ENCODE results near the gene CLEC10A. TPM values are rescaled to one million over a fixed set of nuclear protein-coding genes. Genes with fewer than 3 reads are reported as not detected.
A peak's percentile ranks its signal among the peaks of the same experiment; 100 is the strongest.
"Not testable (repeated sequence)": the region's sequence is repeated elsewhere in the genome, so short reads cannot be mapped to it uniquely, and the experiment has no call there.

Gene CLEC10A
- total RNA-seq, 1 experiment from 2014 or later = not detected

DNA sequence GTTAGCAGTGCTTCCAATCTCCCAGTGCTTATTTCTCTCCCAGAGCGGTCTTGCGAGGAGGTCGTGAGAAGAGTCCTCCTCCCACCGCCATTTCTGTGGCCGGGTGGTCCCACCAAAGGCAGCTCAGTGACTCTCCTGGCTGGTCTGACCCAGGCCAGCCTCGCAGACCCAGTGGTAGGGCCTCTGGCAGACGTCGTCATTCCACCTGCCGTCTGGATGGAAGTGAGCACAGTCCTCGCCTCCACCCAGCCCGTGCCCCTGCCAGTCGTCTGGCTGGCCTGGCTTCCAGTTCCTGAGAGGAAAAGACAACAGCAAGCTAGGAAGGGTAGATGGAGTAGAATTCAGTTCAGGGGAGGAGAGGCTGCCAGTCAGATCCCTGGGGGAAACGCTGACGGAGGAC, 5.1 kb downstream of the CLEC10A start:
- DNase-seq (ENCODE audit: low spot score) = no peak

GRCh38 chr17:7072406-7072805, 7.6 kb downstream of the CLEC10A start:
- DNase-seq (ENCODE audit: low spot score) = no peak

DNA sequence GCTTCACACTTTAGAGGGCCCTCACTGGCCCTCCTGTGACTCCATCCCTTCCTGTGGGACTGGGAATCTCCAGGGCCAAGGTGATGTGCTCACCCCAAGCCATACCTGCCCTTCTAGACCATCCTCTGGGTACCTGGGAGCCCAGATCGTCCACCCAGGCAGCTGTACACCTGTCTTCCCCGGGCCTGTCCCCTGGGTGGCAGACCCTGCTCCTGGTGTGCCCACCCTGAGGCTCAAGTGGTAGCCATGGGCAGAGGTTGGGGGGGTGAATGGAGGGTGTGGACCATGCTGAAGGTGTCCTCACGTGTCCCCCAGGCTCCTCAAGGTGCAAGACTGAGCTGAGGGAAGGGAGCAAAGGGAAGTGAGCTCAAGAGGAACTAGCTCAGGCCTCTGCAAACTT, 9.3 kb downstream of the CLEC10A start:
- DNase-seq (ENCODE audit: low spot score) = no peak

GRCh38 chr17:7068268-7068667, 11.8 kb downstream of the CLEC10A start:
- DNase-seq (ENCODE audit: low spot score) = no peak

GRCh38 chr17:7067198-7067597, 12.9 kb downstream of the CLEC10A start:
- DNase-seq (ENCODE audit: low spot score) = no peak

DNA sequence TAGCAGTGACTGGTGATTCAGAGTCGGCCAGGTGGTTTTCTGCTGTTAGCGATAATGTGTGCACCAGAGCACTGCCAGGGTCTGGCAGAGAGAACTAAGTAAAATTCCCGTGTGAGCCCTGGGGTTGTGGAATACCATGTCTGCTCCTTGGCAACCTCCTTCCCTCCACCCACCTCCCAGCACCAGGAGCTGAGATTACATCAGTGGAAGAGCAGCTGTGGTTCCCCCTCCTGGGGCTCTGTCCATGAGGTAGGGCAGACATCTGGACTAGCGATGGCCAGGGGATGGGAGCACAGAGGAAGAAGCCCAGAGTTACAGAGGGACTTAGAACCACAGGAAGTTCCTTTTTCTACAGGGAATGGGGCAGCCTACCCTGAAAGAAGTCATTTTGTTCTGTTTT, 15.8 kb downstream of the CLEC10A start:
- DNase-seq (ENCODE audit: low spot score) = peak; percentile 58

DNA sequence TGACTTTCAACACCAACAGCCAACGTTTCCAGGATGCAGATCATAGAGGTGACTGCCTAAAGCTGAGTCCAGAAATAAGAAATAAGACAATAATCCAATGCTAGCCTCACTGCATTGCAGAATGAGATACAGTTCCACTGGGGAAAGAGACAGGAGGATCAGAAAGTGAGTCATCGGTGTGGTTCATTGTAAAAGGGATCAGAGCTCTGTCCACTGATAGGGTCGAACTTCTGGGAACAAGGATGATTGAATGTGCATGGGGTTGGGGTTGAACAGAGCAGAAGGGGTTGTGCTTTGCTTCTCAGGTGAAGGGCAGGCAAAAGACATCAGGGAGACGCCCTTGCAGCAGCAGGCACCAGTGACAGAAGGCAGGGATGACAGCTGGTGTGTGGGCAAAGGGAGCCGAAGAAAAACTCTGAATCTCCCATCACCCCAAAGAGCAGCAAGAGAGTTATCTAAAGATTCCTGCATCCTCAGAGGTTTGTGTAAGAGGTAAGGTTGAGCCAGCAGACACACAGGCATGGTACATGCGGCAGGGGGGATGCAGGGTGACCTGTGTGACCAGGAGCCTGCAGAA, 16.4 kb downstream of the CLEC10A start:
- DNase-seq (ENCODE audit: low spot score) = peak; percentile 34

- peak; percentile 97 for DNase-seq (ENCODE audit: low spot score)
Measured at GRCh38 chr17:7060165-7060891, 19.7 kb downstream of the CLEC10A start.

DNA sequence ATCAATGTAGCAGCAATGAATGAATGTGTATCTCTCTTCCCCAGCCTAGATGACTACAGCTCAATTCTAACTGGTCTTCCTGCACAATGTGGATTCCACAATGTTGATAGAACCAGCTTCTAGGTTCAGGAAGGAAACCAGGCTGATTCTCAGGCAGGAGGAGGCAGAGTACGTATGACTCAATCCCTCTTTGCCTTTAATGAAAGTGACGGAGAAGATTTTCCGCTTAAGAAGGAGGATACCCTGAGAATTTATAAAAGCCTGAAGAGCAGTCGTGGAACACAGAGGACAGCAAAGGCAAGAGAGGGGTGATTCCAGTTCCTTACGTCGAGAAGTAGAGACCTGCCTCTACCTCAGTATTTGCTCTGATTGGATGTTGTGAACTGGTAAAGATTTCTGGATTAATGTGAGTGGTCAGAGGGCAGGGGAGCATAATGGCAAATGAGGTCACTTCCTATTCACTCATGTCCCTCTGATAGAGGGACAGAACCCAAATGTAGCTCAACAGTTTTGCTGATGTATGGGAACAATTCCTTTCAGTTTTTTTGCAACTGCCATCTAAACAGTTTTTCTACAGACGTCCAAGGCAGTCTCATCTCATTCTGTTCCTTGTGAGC, 21.1 kb downstream of the CLEC10A start:
- DNase-seq (ENCODE audit: low spot score) = peak; percentile 56

GRCh38 chr17:7056386-7056785, 23.7 kb downstream of the CLEC10A start:
- DNase-seq (ENCODE audit: low spot score) = peak; percentile 62

- not testable (repeated sequence) for DNase-seq (ENCODE audit: low spot score)
Measured at GRCh38 chr17:7050583-7050982, 29.5 kb downstream of the CLEC10A start.

DNA sequence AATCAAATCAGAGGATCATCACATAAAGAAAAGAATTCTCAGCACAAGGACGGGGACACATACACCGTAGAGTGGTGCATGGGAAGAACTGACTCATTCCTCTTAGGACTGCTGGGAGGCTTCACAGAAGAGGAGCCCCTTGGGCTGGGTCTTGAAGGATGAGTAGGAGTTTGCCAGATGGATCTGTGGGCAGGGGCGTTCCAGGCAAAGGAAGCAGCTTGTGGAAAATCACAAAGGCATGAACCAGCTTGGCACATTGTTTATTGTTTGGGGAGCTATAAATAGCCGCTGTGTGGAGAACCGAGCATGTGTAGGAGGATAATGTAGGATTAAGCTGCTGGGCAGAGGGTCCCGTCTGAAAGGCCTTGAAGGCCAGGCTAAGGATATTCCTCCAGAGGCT, 31.1 kb downstream of the CLEC10A start:
- no peak for DNase-seq (ENCODE audit: low spot score)

DNA sequence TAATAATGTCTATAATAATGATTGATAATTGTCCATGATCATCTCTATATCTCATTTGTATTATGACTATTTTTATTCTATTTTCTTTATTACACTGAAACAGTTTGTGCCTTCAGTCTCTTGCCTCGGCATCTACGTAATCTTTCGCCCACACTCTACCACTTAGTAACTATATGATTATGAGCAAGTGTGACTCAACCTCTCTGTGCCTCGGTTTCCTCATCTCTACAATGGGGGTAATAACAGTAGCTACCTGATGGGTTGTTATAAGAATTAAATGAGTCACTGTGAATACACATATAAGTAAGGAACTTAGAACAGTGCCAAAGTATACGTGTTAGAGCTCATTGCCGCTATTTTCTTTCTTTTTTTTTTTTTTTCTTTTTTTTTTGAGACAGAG, 32.5 kb downstream of the CLEC10A start:
- DNase-seq (ENCODE audit: low spot score) = no peak

DNA sequence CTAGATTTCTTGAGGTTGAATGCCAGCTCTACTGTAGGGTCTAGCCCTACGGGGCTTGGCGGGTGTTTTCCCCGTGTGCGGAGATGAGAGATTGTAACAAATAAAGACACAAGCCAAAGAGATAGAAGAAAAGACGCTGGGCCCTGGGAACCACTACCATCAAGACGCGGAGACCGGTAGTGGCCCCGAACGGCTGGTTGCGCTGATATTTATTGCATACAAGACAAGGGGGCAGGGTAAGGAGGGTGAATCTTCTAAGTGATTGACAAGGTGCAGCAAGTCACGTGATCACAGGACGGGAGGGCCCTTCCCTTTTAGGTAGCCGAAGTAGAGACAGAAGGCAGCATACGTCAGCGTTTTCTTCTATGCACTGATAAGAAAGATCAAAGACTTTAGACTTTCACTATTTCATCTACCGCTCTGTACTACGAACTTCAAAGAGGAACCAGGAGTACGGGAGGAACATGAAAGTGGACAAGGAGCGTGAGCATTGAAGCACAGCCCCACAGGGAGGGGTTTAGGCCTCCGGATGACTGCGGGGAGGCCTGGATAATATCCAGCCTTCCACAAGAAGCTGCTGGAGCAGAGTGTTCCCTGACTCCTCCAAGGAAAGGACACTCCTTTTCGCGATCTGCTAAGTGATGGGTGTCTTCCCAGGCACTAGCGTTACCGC, 33.2 kb downstream of the CLEC10A start:
- DNase-seq (ENCODE audit: low spot score) = not testable (repeated sequence)

DNA sequence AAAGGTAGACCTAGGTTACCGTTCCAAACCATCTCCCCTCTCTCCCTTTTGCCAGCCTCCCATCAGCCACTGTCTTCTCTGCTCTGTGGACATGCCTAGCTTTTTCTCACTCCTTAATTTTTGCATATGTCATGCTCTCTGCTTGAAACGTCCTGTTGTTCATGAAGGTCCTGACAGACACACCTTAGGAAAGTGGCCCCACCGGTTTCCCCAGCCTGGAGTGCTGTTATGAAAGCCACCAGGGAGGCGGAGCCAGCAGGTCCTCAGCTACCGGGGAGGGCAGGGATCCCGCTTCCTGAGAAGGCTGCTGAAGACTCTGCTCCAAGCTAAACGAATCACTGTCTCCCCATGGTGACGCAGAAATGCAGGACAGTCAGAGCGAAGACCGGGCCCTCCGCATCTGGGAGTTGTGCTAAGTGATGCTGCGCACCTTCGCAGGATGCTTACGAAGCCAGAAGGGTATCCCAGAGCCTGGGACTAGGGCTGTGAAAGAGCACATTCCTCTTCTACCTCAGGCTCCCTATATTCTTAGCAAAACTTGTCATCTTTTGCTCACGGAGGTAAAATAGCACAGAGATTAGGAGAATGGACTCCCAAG, 33.8 kb downstream of the CLEC10A start:
- no peak for DNase-seq (ENCODE audit: low spot score)

DNA sequence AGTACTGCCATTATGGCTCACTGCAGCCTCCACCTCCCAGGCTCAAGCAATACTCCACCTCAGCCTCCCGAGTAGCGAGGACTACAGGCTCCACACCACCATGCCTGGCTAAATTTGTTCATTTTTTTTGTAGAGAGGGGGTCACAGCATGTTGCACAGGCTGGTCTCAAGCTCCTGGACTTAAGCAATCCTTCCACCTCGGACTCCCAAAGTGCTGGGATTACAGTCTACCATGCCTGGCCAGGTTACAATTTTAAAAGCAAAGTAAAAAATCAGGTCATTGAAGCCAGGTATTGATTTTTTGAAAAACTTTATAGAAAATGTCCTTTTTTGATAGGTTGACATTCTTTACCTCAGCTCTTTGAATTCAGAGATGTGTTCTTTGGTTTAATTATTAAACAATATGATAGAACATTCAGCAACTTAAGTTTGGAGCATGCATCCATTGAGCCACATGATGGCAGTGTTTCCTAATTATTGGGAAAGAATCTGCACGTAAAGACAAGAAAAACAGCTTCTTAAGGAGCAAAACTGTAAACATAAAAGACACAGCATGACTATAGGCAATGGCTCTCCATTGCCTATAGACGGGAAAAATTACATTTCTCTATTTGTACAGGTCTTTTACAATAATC, 34.4 kb downstream of the CLEC10A start:
- DNase-seq (ENCODE audit: low spot score) = peak; percentile 60

DNA sequence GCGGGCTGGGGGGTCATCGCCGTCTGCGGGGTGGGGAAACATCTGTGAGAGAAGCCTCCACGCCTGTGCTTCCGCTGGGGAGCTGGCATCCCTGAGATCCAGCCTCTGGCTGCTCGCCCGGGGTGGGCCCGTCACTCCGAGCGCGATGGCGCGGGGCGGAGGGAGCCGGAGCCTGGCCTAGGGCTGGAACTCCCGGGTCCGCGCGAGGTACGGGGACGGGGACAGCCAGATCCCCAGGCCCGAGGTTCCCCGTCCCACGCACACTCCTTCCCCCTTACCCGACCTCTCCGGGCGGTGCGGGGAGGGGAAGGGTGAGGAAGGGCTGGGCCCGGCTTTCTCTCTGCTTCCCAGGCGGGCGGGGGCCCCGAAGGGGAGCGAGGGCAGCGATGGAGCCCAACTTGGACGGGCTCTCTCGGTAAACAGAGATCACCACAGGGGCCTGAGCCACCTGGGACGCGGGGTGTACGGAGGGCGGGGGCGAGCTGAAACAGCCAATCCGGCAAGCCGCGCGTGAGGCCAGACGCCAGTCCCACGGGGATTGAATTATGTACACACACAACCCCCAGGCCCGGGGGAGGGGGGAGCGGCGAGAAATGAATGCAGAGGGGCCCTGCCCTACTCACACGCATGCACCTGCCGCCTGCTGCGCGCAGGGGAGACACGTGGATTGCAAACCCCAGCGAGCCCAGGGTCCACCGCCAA, 36.4 kb downstream of the CLEC10A start, which contains the start of gene SLC16A11:
TSS of gene SLC16A11 (minus strand) at position 596 of the 702 bp plus-strand sequence. CDS start at position 17, 579 bp downstream.
- DNase-seq (ENCODE audit: low spot score) = no peak

- no peak for DNase-seq (ENCODE audit: low spot score)
Measured at GRCh38 chr17:7043182-7043496, 36.9 kb downstream of the CLEC10A start.

GRCh38 chr17:7042501-7043181, 37.4 kb downstream of the CLEC10A start:
- no peak for DNase-seq (ENCODE audit: low spot score)
